PC-3 (cell line): Measurements from ENCODE around the gene TBC1D32.

Experiments used
- CTCF ChIP-seq: fragments of 300-600 bp; sonication (generic); conservative IDR thresholded peaks from 2 replicates; pipeline ENCODE4 v1.5.1; 2017; ENCODE audit warnings: antibody characterized with exemption, low read depth, mild to moderate bottlenecking, low read length
- EZH2 ChIP-seq: fragments of 300-600 bp; sonication (generic); IDR thresholded peaks from one replicate; pipeline ENCODE4 v1.6.1; 2017; ENCODE audit warnings: antibody characterized with exemption, mild to moderate bottlenecking, low read length; ENCODE audit not compliant: unreplicated experiment
- EZH2phosphoT487 ChIP-seq: fragments of 300-600 bp; sonication (generic); IDR thresholded peaks from 2 replicates; pipeline ENCODE4 v1.6.1; 2018; ENCODE audit warnings: mild to moderate bottlenecking, antibody characterized with exemption, low read length, borderline replicate concordance

GRCh38 chr6:121347484-121347883 is 13.2 kb upstream of the TBC1D32 start:
- TF ChIP-seq EZH2 (no peak), CTCF (no peak), EZH2phosphoT487 (no peak)
